ENCODE data around the gene TRAPPC2L.
"Not testable (repeated sequence)": the region's sequence is repeated elsewhere in the genome, so short reads cannot be mapped to it uniquely, and the experiment has no call there.

Gene TRAPPC2L

DNA sequence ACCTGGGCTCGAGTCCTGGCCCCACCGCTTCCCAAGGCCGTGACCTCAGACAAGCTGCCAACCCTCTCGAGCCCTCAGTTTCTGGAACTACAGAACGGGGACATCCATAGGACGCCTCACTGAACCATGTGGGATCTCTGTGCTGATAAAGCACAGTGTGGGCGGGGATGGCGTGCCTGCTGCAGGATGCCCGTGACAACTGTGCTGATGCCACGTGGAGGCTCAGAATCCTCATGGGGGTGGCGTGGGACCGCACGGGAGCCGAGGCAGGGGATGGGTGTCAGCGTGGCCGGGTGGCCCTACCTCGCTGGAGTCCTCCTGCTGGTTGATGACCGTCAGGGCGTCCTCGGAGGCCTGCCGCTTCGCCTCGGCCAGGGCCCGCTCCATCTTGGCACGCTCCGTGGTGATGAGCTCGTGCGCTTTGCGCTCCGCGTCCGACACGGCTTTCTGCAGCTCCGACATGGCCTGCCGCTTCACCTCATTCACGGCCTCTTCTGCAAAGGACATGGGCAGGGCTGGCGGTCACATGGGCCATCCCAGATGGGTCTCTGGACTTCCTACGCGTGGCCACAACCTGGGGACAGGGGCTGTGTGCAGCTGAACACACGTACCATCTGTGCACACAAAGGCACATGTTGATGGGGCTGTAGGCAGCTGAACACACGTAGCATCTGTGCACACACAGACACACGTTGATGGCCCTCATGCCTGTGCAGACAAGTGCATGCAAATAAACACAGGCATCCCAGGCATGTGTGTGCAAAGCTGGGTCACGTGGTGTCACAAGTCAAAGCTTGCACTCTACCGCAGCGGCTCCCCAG, 22.2 kb downstream of the TRAPPC2L start:
- DNase-seq, result peak; percentile 17

DNA sequence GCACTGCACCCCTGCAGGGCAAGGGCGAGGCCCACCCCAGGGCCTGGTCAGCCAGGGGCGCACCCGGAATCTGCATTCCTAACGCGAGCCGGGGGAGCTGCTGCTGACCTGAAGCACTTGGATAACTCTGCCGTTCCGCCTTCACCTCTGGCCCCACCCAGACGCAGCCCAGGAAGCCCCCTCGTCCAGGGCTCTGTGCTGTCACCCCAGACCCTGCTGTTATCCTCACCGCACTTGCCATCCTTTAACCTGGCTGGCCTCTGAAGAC, 22.8 kb downstream of the TRAPPC2L start:
- DNase-seq, result no peak

DNA sequence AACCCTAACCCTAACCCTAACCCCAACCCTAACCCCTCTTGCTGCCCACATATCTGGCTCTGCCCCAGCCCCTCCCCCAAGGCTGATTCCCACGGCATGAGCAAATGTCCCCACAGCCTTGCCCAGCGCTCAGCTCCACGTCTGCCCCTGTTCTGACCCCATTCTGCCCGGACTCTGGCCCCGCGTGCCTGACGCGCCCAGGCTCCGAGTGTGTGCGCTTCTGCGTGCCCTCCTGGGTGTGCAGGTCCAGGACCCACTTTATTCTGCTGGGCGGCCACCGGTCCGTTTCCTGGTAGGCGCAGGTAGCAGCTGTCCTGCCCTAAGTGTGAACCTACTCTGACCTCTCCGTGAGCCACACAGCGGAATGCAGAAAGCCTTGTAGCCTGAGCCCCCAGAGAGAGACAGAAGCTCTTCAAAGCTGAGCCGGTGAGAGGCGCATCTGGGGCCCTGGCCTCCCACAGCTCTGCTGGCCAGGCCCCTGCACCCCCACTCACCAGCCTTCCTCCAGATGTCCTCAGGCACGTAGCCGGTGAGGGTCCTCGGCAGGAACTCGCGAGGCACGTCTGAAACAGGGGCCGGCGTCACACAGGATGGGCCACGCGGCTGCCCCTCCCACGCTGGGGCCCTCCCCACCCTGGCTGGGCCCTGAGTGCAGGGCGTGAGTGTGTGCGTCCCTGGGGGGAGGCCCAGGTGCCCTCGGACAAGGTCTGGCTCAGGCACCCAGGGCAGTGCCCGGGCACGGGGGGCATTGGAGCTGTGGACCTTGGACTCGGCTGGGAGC, 23.5 kb downstream of the TRAPPC2L start:
- no peak for DNase-seq

- no peak for DNase-seq
Measured at GRCh38 chr16:88881007-88881615, 24.2 kb downstream of the TRAPPC2L start.

DNA sequence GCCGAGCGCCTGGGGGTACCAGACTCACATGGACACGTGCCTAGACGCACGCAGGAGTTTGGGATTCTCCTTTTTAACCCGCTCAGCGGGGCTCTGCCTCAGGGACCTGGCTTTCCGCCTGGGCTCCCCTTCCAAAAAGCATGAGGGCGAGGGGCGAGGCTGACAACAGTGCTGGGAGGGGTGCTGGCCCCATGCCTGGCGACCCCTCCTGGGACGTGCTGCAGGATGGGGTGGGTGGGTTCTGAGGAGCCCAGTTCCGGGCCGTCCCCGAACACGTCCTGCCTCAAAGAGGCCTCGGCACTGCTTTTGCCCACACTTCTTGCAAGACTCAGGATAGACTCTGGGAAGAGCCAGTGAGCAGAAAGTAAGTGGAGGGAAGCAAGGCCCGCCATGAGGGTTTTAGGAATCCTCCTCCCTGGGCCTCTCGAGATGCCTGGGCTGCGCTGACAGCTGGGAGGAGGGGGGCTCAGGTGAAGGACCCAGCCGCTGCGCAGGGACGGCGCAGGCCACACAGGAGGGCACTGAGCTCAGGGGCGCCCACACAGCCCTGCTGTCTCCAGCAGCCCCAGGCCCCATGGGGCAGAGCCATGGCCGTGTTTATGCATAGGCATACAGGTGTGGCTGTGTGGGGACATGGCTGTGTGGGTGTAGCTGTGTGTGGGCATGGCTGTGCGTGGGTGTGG, 24.9 kb downstream of the TRAPPC2L start:
- no peak for DNase-seq

- DNase-seq, result no peak
Measured at GRCh38 chr16:88882358-88883030, 25.6 kb downstream of the TRAPPC2L start.

DNA sequence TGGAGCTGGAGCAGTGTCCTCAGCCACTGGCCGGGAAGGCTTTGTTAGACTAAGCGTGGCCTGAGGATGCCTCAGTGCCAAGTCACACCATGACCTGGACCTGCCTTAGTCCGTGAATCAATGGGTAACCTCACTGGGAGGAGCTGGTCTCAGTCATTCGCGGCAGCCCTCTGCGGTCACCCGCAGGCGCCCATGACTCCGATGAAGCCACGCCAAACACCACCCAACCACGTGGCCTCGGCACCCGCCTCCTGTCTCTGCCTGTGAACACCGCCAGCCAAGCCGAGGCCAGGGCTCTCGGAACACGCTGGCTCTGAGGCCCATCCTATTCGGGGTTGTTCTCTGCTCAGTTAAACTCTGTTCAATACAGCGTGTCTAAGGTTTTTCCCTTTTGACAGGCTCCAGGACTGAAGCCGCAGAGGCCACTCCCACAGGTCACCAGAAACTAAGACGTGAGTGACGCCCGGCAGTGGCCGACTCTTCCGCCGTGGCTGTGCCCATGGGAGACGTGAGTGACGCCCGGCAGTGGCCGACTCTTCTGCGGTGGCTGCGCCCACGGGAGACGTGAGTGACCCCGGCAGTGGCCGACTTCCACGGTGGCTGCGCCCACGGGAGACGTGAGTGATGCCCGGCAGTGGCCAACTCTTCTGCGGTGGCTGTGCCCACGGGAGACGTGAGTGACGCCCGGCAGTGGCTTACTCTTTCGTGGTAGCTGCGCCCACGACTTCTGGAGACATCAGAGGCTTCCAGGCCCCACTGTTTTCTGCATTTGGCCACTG, 26.4 kb downstream of the TRAPPC2L start:
- DNase-seq, result no peak

DNA sequence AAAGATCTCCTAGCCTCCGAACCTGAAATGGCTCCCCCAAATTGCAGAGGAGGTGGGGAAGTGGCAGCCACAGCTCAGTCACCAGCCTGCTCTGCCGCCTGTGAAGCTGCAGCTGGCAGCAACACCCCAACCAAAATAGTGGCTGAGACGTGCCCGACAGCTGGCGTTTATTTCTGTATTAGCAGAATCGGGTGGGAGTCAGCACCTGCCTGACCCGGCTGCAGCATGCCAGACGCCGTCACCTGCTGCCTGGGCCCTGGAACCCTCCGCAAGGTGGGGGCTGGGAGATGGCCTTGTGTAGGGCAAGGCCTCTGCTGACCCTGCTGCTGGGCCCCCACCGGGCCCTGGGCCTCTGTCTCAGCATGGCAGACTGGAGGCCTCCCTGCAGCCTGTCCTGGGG, 27.0 kb downstream of the TRAPPC2L start:
- no peak for DNase-seq

- no peak for DNase-seq
Measured at GRCh38 chr16:88884569-88885271, 27.8 kb downstream of the TRAPPC2L start.

- no peak for DNase-seq
Measured at GRCh38 chr16:88885693-88886280, 28.9 kb downstream of the TRAPPC2L start.

GRCh38 chr16:88886420-88886844, 29.5 kb downstream of the TRAPPC2L start:
- DNase-seq, result no peak

DNA sequence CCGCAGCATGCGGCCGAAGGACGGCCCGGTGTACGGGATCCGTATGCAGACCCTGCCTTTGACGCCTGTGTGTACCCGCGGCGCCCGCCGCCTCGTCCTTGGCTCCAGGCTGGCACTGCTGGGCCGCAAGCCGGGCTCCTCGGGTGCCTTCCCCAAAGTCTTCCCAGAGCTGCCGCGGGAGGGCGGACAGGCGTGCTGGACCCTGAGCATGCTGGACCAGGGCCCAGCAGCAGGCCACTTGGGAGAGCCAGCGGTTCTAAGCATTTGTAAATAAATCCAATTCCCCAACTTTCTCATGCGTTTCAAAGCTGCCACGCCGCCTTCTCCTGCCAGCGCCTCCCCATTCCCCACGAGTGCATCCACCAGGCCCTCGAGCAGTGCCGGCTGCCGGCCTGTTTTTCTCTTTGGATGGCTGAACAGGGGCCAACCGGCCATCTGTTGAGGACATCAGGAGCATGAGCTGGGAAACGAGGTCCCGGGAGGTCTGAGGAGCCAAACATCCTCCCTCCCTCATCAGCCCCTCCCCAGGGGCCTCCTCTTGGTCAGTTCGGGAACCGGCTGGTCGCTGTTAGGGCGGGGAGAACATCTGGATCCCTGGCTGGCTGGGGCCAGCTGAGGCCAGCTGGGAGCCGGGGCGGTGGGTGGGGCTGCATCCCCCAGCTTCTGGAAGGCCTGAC, 30.1 kb downstream of the TRAPPC2L start:
- DNase-seq, result no peak

DNA sequence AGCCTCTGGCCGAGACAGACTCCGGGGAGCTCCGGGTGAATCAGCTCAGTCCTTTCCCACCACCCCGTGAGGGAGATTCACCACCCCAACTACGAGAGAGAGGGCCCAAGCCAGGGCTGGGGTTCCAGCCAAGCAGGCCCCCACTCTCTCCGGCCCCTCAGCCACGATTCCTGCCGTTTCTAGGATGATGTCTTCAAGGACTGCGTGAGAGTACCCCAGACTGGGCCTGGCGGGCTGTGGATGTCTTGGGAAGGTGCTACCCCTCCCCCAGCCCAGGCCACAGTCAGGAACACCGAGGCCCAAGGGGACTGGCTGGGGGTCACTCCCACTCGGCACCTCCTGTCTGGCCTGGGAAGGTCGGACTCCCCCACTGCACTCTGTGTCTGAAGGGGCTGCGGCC, 31.1 kb downstream of the TRAPPC2L start:
- no peak for DNase-seq

GRCh38 chr16:88888461-88889387, 31.8 kb downstream of the TRAPPC2L start:
- no peak for DNase-seq

DNA sequence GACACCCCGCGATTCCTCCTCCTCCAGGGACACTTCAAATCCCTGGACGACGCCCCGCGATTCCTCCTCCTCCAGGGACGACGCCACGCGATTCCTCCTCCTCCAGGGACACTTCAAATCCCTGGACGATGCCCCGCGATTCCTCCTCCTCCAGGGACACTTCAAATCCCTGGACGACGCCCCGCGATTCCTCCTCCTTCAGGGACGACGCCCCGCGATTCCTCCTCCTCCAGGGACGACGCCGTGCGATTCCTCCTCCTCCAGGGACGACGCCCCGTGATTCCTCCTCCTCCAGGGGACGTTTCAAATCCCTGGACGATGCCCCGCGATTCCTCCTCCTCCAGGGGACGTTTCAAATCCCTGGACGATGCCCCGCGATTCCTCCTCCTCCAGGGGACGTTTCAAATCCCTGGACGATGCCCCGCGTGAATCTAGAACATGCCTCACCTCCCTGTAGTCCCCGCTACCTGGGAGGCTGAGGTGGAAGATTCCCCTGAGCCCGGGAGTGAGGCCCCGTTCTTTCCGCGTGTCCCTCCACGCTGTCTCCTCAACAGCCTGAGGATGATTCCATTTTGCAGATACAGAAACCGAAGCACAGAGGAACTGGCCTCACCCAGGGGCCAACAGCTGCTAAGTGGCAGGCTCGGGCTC, 32.9 kb downstream of the TRAPPC2L start:
- not testable (repeated sequence) for DNase-seq

- no peak for DNase-seq
Measured at GRCh38 chr16:88891083-88891482, 34.2 kb downstream of the TRAPPC2L start.

DNA sequence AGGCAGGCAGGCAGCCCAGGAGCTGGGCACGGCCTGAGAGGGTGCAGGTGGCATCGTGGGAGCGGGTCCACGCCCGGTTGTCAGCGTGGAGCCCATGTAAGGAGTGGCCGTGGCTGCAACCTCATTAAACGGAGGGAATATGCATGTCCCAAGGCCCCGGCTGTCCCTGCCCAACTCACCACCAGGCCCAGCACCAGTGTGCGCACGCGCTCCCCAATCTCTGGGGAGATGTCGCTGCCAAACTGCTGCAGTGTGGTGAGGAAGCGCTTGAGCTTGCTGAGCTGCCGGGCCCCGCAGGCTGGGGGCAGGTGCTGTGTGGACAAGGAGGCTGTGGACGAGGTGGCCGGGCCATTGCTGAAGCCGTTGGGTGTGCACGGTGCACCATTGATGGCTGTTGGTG, 35.1 kb downstream of the TRAPPC2L start:
- DNase-seq, result no peak

GRCh38 chr16:88893127-88893968, 36.4 kb downstream of the TRAPPC2L start:
- no peak for DNase-seq
